CD14-positive monocyte (primary cell): ENCODE results near the gene ARFGEF2. TPM values are rescaled to one million over a fixed set of nuclear protein-coding genes. Genes with fewer than 3 reads are reported as not detected.

Source experiments
- DNase-seq, 3 donors: peaks; one replicate each; pipeline ENCODE4 v3.0.0-alpha.2; 2011 to 2022
- H2AFZ ChIP-seq: 2 replicates; pipeline ENCODE4 v1.6.0; 2012; ENCODE audit warnings: mild to moderate bottlenecking, low read depth, low read length, inconsistent platforms; ENCODE audit not compliant: insufficient read depth, poor library complexity, severe bottlenecking
- H3K27ac ChIP-seq, 2 donors: 1 replicate in 1 of 2; 2 replicates in 1 of 2; pipeline ENCODE4 v1.5.1; 2012 to 2013; ENCODE audit warnings: low read length in 2 of 2, control low read depth in 1 of 2, inconsistent platforms in 1 of 2, low read depth in 1 of 2, mild to moderate bottlenecking in 1 of 2
- H3K27me3 ChIP-seq, 2 donors: one replicate each; pipeline versions ENCODE4 v1.6.0 to v1.6.1; 2011 to 2013; ENCODE audit warnings: low read length in 2 of 2; ENCODE audit not compliant: control insufficient read depth in 2 of 2, insufficient read depth in 2 of 2
- H3K36me3 ChIP-seq, 2 donors: replicated peaks in 1 of 2; 1 replicate in 1 of 2; 2 replicates in 1 of 2; pipeline versions ENCODE4 v1.5.1 to v1.6.1; 2012 to 2013; ENCODE audit warnings: low read length in 2 of 2, control low read depth in 1 of 2, inconsistent platforms in 1 of 2, mild to moderate bottlenecking in 1 of 2; ENCODE audit not compliant: insufficient read depth in 2 of 2, control insufficient read depth in 1 of 2
- H3K4me1 ChIP-seq, 2 donors: 1 replicate in 1 of 2; 2 replicates in 1 of 2; pipeline versions ENCODE4 v1.5.1 to v1.6.1; 2012 to 2013; ENCODE audit warnings: low read length in 2 of 2, control low read depth in 1 of 2, inconsistent platforms in 1 of 2, mild to moderate bottlenecking in 1 of 2, moderate library complexity in 1 of 2; ENCODE audit not compliant: insufficient read depth in 2 of 2, control insufficient read depth in 1 of 2
- H3K4me2 ChIP-seq: replicated peaks from 2 replicates; pipeline ENCODE3; 2012; ENCODE audit warnings: low read length, moderate library complexity, mild to moderate bottlenecking; ENCODE audit not compliant: poor library complexity, severe bottlenecking; ENCODE audit errors: extremely low read depth
- H3K4me3 ChIP-seq, 3 experiments: fragments of 200-600 bp in 1 of 3; sonication (generic) in 1 of 3; replicated peaks in 1 of 3; 1 replicate in 2 of 3; 2 replicates in 1 of 3; pipeline ENCODE4 v1.5.1; 2011 to 2013; ENCODE audit warnings: low read length in 3 of 3, mild to moderate bottlenecking in 3 of 3, control low read depth in 2 of 3, low read depth in 2 of 3, inconsistent platforms in 1 of 3, moderate library complexity in 1 of 3
- H3K79me2 ChIP-seq: 2 replicates; pipeline ENCODE4 v1.6.0; 2012; ENCODE audit warnings: mild to moderate bottlenecking, control low read depth, inconsistent platforms, low read length, moderate library complexity; ENCODE audit not compliant: insufficient read depth
- H3K9ac ChIP-seq: 2 replicates; pipeline ENCODE4 v1.6.0; 2017; ENCODE audit warnings: low read length, mild to moderate bottlenecking; ENCODE audit not compliant: insufficient read depth, poor library complexity, severe bottlenecking
- H3K9me3 ChIP-seq, 2 donors: replicated peaks in 1 of 2; 1 replicate in 1 of 2; 2 replicates in 1 of 2; pipeline versions ENCODE4 v1.5.1 to v1.6.1; 2012 to 2013; ENCODE audit warnings: low read length in 2 of 2, control low read depth in 1 of 2; ENCODE audit not compliant: control insufficient read depth in 1 of 2, insufficient read depth in 1 of 2
- H4K20me1 ChIP-seq: 2 replicates; pipeline ENCODE4 v1.6.0; 2012; ENCODE audit warnings: mild to moderate bottlenecking, low read length, control low read depth, moderate library complexity; ENCODE audit not compliant: insufficient read depth
- H3K27ac Mint-ChIP-seq, 7 donors: one replicate each; pipeline ENCODE4 v1.8.0; 2020; ENCODE audit warnings: mild to moderate bottlenecking in 7 of 7, mixed read lengths in 7 of 7, moderate library complexity in 6 of 7, inconsistent platforms in 2 of 7
- H3K27me3 Mint-ChIP-seq, 3 donors: one replicate each; pipeline ENCODE4 v1.8.0; 2021 to 2022; ENCODE audit warnings: low read depth in 3 of 3, mild to moderate bottlenecking in 3 of 3, mixed read lengths in 3 of 3, moderate library complexity in 3 of 3, inconsistent platforms in 1 of 3
- H3K36me3 Mint-ChIP-seq, 2 donors: one replicate each; pipeline ENCODE4 v1.8.0; 2020; ENCODE audit warnings: mixed read lengths in 2 of 2, inconsistent platforms in 1 of 2, mild to moderate bottlenecking in 1 of 2
- H3K4me1 Mint-ChIP-seq: one replicate; pipeline ENCODE4 v1.8.0; 2020; ENCODE audit warnings: mild to moderate bottlenecking, mixed read lengths
- H3K4me3 Mint-ChIP-seq, 2 donors: one replicate each; pipeline ENCODE4 v1.8.0; 2020; ENCODE audit warnings: mild to moderate bottlenecking in 2 of 2, mixed read lengths in 2 of 2, moderate library complexity in 1 of 2
- H3K9me3 Mint-ChIP-seq, 7 donors: one replicate each; pipeline ENCODE4 v1.8.0; 2020 to 2022; ENCODE audit warnings: mixed read lengths in 7 of 7, mild to moderate bottlenecking in 6 of 7, moderate library complexity in 6 of 7, inconsistent platforms in 2 of 7
- WGBS: methylation state at CpG from one replicate; pipeline ENCODE4 v1.1.5; 2013; ENCODE audit warnings: missing lambda C conversion rate; ENCODE audit not compliant: insufficient coverage; 5-methylcytosine and 5-hydroxymethylcytosine counted together
- intact Hi-C, 2 donors: fragments of 100-400 bp; cut with micrococcal nuclease; formaldehyde crosslinking; loops; one replicate each; pipeline versions ENCODE4 v1.15.0 to v1.15.1; 2023
- polyA plus RNA-seq, 3 donors: library from polyadenylated mRNA; depleted of rRNA in 1 of 3; unstranded in 2 of 3; stranded (reverse) in 1 of 3; fragments of 300-500 nt in 2 of 3; fragments of >200 nt in 1 of 3; fragmentation: Illumina TruSeq in 2 of 3; gene quantifications; 1 replicate in 2 of 3; 2 replicates in 1 of 3; pipeline ENCODE4 v1.2.3, GENCODE V29; 2012 to 2021
- TF ChIP-seq, protein P1 (sequence below): fragments of 200-600 bp; IDR thresholded peaks from one replicate; pipeline ENCODE4 v1.8.0; 2022; ENCODE audit warnings: antibody characterized with exemption, mild to moderate bottlenecking

ARFGEF2 gene
- polyA plus RNA-seq, 3 donors: 4.6 to 10.9 (median 5.5) TPM

GRCh38 chr20:48957533-48957932 is 36.0 kb downstream of the ARFGEF2 start:
- no peak overlapping the region for H3K4me2 ChIP-seq
- Mint-ChIP-seq H3K9me3 (peaks cover 0 to 3% (median 0%) of the 10 kb centered on the region in 7 donors), H3K27ac (peak overlapping the region in 1 of 7 donors; percentile 4), H3K4me3 (no peak overlapping the region), H3K27me3 (no peaks in the 10 kb centered on the region), H3K4me1 (no peaks in the 10 kb centered on the region), H3K36me3 (peaks cover 67 to 68% of the 10 kb centered on the region in 2 donors)
- no peaks in the 10 kb centered on the region for H3K79me2 ChIP-seq
- intact Hi-C loops: no loop called here
- peak overlapping the region in 1 of 2 donors; percentile 8 for H3K27ac ChIP-seq
- no peaks in the 10 kb centered on the region for H3K27me3 ChIP-seq
- peaks cover 0 to 7% of the 10 kb centered on the region in 2 donors for H3K4me1 ChIP-seq
- H3K36me3 ChIP-seq: peaks cover 50 to 75% of the 10 kb centered on the region in 2 donors
- H4K20me1 ChIP-seq: peaks cover 20% of the 10 kb centered on the region
- no peak overlapping the region for H2AFZ ChIP-seq
- WGBS: no CpG with 5 or more reads among the region's 2 CpGs
- no peak overlapping the region for H3K9ac ChIP-seq
- no peak overlapping the region for H3K4me3 ChIP-seq
- TF ChIP-seq, protein P1, sequence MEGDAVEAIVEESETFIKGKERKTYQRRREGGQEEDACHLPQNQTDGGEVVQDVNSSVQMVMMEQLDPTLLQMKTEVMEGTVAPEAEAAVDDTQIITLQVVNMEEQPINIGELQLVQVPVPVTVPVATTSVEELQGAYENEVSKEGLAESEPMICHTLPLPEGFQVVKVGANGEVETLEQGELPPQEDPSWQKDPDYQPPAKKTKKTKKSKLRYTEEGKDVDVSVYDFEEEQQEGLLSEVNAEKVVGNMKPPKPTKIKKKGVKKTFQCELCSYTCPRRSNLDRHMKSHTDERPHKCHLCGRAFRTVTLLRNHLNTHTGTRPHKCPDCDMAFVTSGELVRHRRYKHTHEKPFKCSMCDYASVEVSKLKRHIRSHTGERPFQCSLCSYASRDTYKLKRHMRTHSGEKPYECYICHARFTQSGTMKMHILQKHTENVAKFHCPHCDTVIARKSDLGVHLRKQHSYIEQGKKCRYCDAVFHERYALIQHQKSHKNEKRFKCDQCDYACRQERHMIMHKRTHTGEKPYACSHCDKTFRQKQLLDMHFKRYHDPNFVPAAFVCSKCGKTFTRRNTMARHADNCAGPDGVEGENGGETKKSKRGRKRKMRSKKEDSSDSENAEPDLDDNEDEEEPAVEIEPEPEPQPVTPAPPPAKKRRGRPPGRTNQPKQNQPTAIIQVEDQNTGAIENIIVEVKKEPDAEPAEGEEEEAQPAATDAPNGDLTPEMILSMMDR: no peak
- no peaks in the 10 kb centered on the region for H3K9me3 ChIP-seq
- no peak for DNase-seq

GRCh38 chr20:48958743-48959142 is 37.2 kb downstream of the ARFGEF2 start:
- Histone ChIP-seq H3K27me3 (no peaks in the 10 kb centered on the region), H3K4me1 (peaks cover 0 to 14% of the 10 kb centered on the region in 2 donors), H3K79me2 (no peaks in the 10 kb centered on the region), H3K4me3 (no peak overlapping the region), H3K9ac (no peak overlapping the region), H3K36me3 (peaks cover 39 to 65% of the 10 kb centered on the region in 2 donors), H3K4me2 (no peak overlapping the region), H2AFZ (no peak overlapping the region), H4K20me1 (peaks cover 25% of the 10 kb centered on the region), H3K9me3 (no peaks in the 10 kb centered on the region), H3K27ac (peak overlapping the region in 1 of 2 donors; percentile 7)
- Mint-ChIP-seq H3K9me3 (peaks cover 0 to 3% (median 0%) of the 10 kb centered on the region in 7 donors), H3K27me3 (no peaks in the 10 kb centered on the region), H3K36me3 (peaks cover 66 to 67% of the 10 kb centered on the region in 2 donors), H3K4me3 (no peak overlapping the region), H3K27ac (peak overlapping the region in 3 of 7 donors; percentile 10 to 48 (median 26)), H3K4me1 (peaks cover 10% of the 10 kb centered on the region)
- TF ChIP-seq, protein P1: no peak
- 100% methylated on average over 2 of the region's 2 CpGs for WGBS
- no peak for DNase-seq
- intact Hi-C loops: no loop called here
